ENCODE data around the gene AGBL3.

The AGBL3 gene

DNA sequence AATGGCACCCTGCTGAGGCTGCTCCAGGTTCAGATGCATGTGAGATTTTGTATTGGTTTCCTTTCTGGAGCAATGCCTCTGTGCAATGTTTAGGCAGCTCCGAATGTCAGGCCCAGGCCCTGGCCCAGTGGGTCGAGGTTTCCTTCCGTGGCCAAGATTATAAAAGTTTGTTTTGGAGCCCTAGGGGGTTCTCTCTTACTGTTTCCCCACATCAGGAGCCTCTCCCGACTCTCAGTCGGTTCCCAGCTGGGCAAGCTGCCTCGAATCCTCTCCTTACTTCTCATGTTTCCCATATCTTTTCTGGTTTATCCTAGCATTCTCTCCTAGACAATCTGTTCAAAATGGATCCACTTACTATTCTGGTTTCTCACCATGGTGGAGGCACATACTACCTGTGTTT, 172.6 kb downstream of the AGBL3 start:
- CTCF ChIA-PET: no interaction called here

DNA sequence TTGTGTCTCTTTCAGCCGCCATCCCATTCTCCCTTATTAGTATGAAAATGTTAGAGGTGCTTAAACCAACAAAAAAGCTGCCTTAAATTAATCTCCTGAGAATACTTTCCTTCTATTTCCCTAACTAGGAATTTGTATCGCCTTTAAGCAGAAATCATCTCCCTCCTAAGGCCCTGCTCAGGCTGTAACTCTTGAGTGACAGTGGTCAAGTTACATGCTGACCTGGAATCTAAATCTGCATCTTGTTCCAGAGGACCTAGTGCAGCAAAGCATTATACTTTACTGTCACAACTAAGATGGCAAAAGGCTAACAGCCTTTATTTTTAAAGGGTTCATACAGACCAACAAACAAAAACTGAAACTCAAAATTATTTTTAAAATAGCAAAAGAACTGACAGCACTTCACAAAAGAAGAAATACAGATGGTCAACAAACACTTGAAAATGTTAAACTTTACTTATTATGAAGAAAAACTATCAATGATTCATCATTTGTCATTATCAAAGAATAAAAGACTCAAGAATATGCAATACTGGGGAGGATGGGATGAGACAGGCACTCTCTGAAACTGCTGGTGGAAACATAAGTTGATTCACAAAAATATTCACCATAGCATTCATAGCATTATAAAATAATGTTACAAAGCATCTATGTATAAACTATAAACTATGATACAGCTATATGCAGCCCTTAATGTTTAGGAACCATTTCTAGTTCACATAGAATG, 173.2 kb downstream of the AGBL3 start:
- no peak for DNase-seq (ENCODE audit: extremely low spot score)
- ChIA-PET POLR2A (interaction anchor here (1.4 to 1.9 kb wide), 2 partner anchors 11 to 12 kb away, joined by 4 to 12 read pairs; partner anchors contain the start of genes CYREN and TMEM140), CTCF (no interaction called here)
- TF ChIP-seq TARDBP (IDR thresholded peaks at IDR 0.05) (no peak), FOXK2 (IDR thresholded peaks at IDR 0.05) (no peak)
- TF ChIP-seq, protein P1, sequence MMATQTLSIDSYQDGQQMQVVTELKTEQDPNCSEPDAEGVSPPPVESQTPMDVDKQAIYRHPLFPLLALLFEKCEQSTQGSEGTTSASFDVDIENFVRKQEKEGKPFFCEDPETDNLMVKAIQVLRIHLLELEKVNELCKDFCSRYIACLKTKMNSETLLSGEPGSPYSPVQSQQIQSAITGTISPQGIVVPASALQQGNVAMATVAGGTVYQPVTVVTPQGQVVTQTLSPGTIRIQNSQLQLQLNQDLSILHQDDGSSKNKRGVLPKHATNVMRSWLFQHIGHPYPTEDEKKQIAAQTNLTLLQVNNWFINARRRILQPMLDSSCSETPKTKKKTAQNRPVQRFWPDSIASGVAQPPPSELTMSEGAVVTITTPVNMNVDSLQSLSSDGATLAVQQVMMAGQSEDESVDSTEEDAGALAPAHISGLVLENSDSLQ (IDR thresholded peaks at IDR 0.05): peak; percentile 65

More for the DNA sequence above, 172.6 kb downstream of the AGBL3 start:
- no peak for DNase-seq (ENCODE audit: extremely low spot score)
- TF ChIP-seq ZNF384 (IDR thresholded peaks at IDR 0.05) (no peak), CTBP1 (IDR thresholded peaks at IDR 0.05; ENCODE audit: borderline replicate concordance) (no peak), ELF4 (IDR thresholded peaks at IDR 0.05) (no peak), FOXM1 (IDR thresholded peaks at IDR 0.05; ENCODE audit: borderline replicate concordance) (no peak), BHLHE40 (IDR thresholded peaks at IDR 0.05; ENCODE audit: borderline replicate concordance) (no peak), FOXK2 (IDR thresholded peaks at IDR 0.05) (no peak), HDGF (IDR thresholded peaks at IDR 0.05; ENCODE audit: borderline replicate concordance) (no peak), SUZ12 (IDR thresholded peaks at IDR 0.05) (no peak), L3MBTL2 (conservative IDR thresholded peaks at IDR 0.05) (no peak), FOXA1 (IDR thresholded peaks at IDR 0.05) (no peak), ARNT (IDR thresholded peaks at IDR 0.05) (no peak), TARDBP (IDR thresholded peaks at IDR 0.05) (no peak), NFRKB (IDR thresholded peaks at IDR 0.05) (no peak), SP1 (IDR thresholded peaks at IDR 0.05) (no peak), LEF1 (IDR thresholded peaks at IDR 0.05; ENCODE audit: borderline replicate concordance) (no peak)
- TF ChIP-seq, protein P1 (IDR thresholded peaks at IDR 0.05): no peak
- POLR2A ChIA-PET: interaction anchor here (0.9 kb wide), 1 partner anchor 12 kb away, joined by 4 read pairs; the partner anchor contains the start of gene CYREN

DNA sequence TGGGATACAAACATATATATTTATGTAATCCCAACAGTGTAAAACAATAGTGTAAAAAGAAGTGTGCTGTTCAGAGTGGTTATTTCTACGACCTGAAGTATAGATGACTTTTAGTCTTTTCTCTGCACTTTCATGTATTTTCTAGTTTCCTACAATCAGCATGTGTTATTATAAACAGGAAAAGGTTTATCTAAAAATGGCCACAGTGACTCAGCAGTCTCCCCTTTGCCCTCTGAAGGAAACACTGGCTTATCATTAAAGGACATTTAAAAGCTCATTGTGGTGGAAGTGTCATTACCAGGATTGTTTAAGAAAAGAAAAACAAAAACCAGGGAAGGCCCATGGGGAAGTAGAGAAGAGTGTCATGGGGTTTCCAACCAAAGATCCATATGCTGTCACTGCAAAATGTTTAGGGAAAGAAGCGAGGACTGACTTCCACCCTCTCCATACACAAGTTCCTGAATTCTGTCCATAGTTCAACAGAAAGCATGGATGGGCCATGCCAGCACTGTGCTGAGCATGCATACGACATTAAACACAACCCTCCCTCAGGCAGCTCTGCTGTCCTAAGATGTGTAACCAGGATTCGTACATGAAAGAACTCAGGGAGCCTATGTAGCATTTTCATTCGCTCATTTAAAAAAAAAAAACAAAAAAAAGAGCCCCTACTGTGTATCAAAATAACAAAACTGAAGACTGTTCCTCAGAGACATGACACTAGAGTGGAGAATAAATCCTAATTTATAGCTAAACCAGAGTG, 174.0 kb downstream of the AGBL3 start:
- CTCF ChIA-PET: no interaction called here
- DNase-seq (ENCODE audit: extremely low spot score): peak; percentile 4
- TF ChIP-seq ELF4 (IDR thresholded peaks at IDR 0.05) (no peak), L3MBTL2 (conservative IDR thresholded peaks at IDR 0.05) (no peak), FOXA1 (IDR thresholded peaks at IDR 0.05) (no peak), SUZ12 (IDR thresholded peaks at IDR 0.05) (no peak), HDGF (IDR thresholded peaks at IDR 0.05; ENCODE audit: borderline replicate concordance) (no peak), NFRKB (IDR thresholded peaks at IDR 0.05) (no peak), FOXM1 (IDR thresholded peaks at IDR 0.05; ENCODE audit: borderline replicate concordance) (no peak), TARDBP (IDR thresholded peaks at IDR 0.05) (no peak), CTBP1 (IDR thresholded peaks at IDR 0.05; ENCODE audit: borderline replicate concordance) (no peak), ARNT (IDR thresholded peaks at IDR 0.05) (no peak), LEF1 (IDR thresholded peaks at IDR 0.05; ENCODE audit: borderline replicate concordance) (no peak), SP1 (IDR thresholded peaks at IDR 0.05) (no peak), ZNF384 (IDR thresholded peaks at IDR 0.05) (no peak)
- TF ChIP-seq, protein P1 (IDR thresholded peaks at IDR 0.05): no peak
- POLR2A ChIA-PET: interaction anchor here (1.2 to 1.9 kb wide), 3 partner anchors 10 to 174 kb away, joined by 4 to 12 read pairs (median 7); partner anchors contain the start of genes AGBL3, CYREN and TMEM140

DNA sequence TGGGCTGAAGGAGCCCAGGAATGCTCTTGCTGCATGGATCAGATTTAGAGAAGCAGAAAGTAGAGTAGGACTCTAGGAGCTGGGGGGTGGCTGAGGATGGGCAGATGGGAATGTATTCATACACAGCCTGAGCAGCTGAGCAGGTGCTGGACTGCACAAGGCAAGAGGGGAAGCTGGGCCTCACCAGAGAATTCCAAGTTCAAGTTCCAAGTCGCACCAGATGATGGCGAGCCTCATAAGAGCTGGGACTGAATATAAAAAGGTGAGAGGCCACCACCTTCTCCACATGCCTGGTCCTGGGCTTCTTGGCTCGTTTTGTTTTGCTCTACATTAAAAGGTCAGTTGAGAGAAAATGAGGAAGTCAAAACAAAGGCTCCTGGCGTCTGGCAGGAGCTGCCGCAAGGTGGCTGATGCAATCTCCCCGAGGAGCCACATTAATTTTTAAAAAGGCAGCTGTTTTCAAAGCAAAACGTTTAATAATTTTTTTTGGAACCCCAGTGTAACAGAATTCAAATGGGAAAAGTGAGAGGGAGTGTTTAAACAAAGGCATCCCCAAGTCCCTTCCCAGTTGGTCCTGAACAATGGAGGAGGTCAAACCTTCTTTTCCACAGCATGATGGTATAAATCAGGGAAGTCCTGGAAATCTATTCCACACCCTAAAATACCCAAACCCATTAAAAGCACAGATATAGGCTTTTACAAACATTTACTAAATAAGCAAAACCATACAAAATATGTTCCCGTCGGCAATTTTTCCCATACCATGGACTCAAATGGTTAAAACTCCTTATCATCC, 174.7 kb downstream of the AGBL3 start:
- DNase-seq (ENCODE audit: extremely low spot score): peak; percentile 27
- ChIA-PET CTCF (interaction anchor here (1.2 kb wide), 1 partner anchor 10 kb away, joined by 5 read pairs; no protein-coding TSS in a partner anchor), POLR2A (interaction anchor here (1.2 to 1.9 kb wide), 3 partner anchors 9 to 175 kb away, joined by 4 to 12 read pairs (median 7); partner anchors contain the start of genes AGBL3, CYREN and TMEM140)
- TF ChIP-seq LEF1 (IDR thresholded peaks at IDR 0.05; ENCODE audit: borderline replicate concordance) (no peak), L3MBTL2 (conservative IDR thresholded peaks at IDR 0.05) (0 out of 2 replicates have a peak, but pooled peaks have one; percentile 17)

DNA sequence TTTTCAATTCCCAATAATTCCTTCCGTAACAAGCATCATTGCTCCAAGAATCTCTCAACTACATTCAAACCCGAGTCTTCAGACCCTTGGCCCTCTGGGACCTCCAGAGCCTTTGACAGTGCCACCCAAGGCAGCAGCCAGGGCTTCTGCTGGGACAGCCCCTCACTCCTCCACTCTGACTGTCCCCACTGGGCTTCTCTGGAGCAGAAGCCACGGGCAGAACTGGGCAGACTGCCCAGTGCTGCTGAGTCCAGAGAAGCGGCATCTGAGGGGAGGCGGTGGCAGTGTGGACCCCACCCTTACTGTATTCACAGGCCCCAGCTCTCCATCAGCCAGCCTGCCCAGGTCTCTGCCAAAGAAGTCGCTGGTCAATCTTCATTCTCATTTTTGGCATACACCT, 175.4 kb downstream of the AGBL3 start:
- ChIA-PET CTCF (interaction anchor here (1.2 kb wide), 1 partner anchor 9 kb away, joined by 5 read pairs; no protein-coding TSS in a partner anchor), POLR2A (interaction anchor here (1.2 to 1.9 kb wide), 2 partner anchors 9 to 175 kb away, joined by 7 to 12 read pairs; partner anchors contain the start of genes AGBL3 and CYREN)
- TF ChIP-seq FOXM1 (IDR thresholded peaks at IDR 0.05; ENCODE audit: borderline replicate concordance) (no peak), L3MBTL2 (conservative IDR thresholded peaks at IDR 0.05) (no peak), SP1 (IDR thresholded peaks at IDR 0.05) (no peak), CTBP1 (IDR thresholded peaks at IDR 0.05; ENCODE audit: borderline replicate concordance) (no peak), NFRKB (IDR thresholded peaks at IDR 0.05) (no peak), ELF4 (IDR thresholded peaks at IDR 0.05) (no peak), ZNF384 (IDR thresholded peaks at IDR 0.05) (no peak), FOXA1 (IDR thresholded peaks at IDR 0.05) (no peak), TARDBP (IDR thresholded peaks at IDR 0.05) (no peak), ARNT (IDR thresholded peaks at IDR 0.05) (no peak), HDGF (IDR thresholded peaks at IDR 0.05; ENCODE audit: borderline replicate concordance) (no peak), FOXK2 (IDR thresholded peaks at IDR 0.05) (no peak), BHLHE40 (IDR thresholded peaks at IDR 0.05; ENCODE audit: borderline replicate concordance) (no peak), LEF1 (IDR thresholded peaks at IDR 0.05; ENCODE audit: borderline replicate concordance) (no peak), SUZ12 (IDR thresholded peaks at IDR 0.05) (no peak)
- TF ChIP-seq, protein P1 (IDR thresholded peaks at IDR 0.05): no peak
- peak; percentile 4 for DNase-seq (ENCODE audit: extremely low spot score)

Data from HEK293T (cell line).